Neural cell (in vitro differentiated cells): Measurements from ENCODE around the gene GPR143. TPM values are rescaled to one million over a fixed set of nuclear protein-coding genes. Genes with fewer than 3 reads are reported as not detected.

Experiments used
- H2AFZ ChIP-seq: fragments of 200-600, 300-800 bp; sonication (generic), shearing (Covaris generic); 2 replicates; pipeline ENCODE4 v1.6.0; 2014; ENCODE audit warnings: low read depth, mild to moderate bottlenecking, antibody characterized with exemption, low read length, moderate library complexity
- H3F3A ChIP-seq: fragments of 200-600 bp; shearing (Covaris generic); 2 replicates; pipeline ENCODE4 v1.6.1; 2016; ENCODE audit warnings: mild to moderate bottlenecking, moderate library complexity, mixed read lengths, antibody characterized with exemption, low read length; ENCODE audit not compliant: insufficient read depth, poor library complexity, severe bottlenecking
- H3K27ac ChIP-seq: fragments of 200-600, 300-800 bp; sonication (generic), shearing (Covaris generic); 2 replicates; pipeline ENCODE4 v1.5.1; 2014; ENCODE audit warnings: mild to moderate bottlenecking, low read length, moderate library complexity
- H3K27me3 ChIP-seq: fragments of 300-800, 200-600 bp; sonication (generic), shearing (Covaris generic); 2 replicates; pipeline ENCODE4 v1.6.0; 2014; ENCODE audit warnings: mild to moderate bottlenecking, low read depth, low read length, moderate library complexity; ENCODE audit not compliant: insufficient read depth
- H3K36me3 ChIP-seq: fragments of 300-800, 200-600 bp; sonication (generic), shearing (Covaris generic); 2 replicates; pipeline ENCODE4 v1.5.1; 2014; ENCODE audit warnings: mild to moderate bottlenecking, antibody characterized with exemption, low read length, moderate library complexity; ENCODE audit not compliant: insufficient read depth
- H3K4me2 ChIP-seq: fragments of 300-800, 200-600 bp; sonication (generic), shearing (Covaris generic); 2 replicates; pipeline ENCODE4 v1.6.0; 2014; ENCODE audit warnings: mild to moderate bottlenecking, low read length
- H3K4me3 ChIP-seq: fragments of 300-800, 200-600 bp; sonication (generic), shearing (Covaris generic); 2 replicates; pipeline ENCODE4 v1.5.1; 2014; ENCODE audit warnings: mild to moderate bottlenecking, low read length, moderate library complexity
- H3K79me2 ChIP-seq: fragments of 200-600 bp; shearing (Covaris generic); replicated peaks from 2 replicates; pipeline ENCODE4 v1.6.0; 2014; ENCODE audit warnings: mild to moderate bottlenecking, low read length, moderate library complexity; ENCODE audit not compliant: insufficient read depth
- H3K9ac ChIP-seq: fragments of 300-800, 200-600 bp; sonication (generic), shearing (Covaris generic); 2 replicates; pipeline ENCODE4 v1.6.1; 2016; ENCODE audit warnings: mild to moderate bottlenecking, low read length, mixed read lengths
- H3K9me2 ChIP-seq: fragments of 200-600 bp; shearing (Covaris generic); 2 replicates; pipeline ENCODE4 v1.6.1; 2016; ENCODE audit warnings: mild to moderate bottlenecking, low read length, mixed read lengths; ENCODE audit not compliant: insufficient read depth
- H3K9me3 ChIP-seq: fragments of 200-600, 300-800 bp; sonication (generic), shearing (Covaris generic); 2 replicates; pipeline ENCODE4 v1.6.1; 2016; ENCODE audit warnings: mild to moderate bottlenecking, mixed run types, low read length, moderate library complexity, mixed read lengths
- H4K20me1 ChIP-seq: fragments of 200-600 bp; shearing (Covaris generic); 2 replicates; pipeline ENCODE4 v1.6.1; 2016; ENCODE audit warnings: mild to moderate bottlenecking, mixed run types; ENCODE audit not compliant: insufficient read depth
- EP300 ChIP-seq: fragments of 450-650 bp; conservative IDR thresholded peaks from 2 replicates; pipeline ENCODE4 v1.6.1; 2014; ENCODE audit warnings: antibody characterized with exemption, mild to moderate bottlenecking, moderate library complexity; ENCODE audit not compliant: poor library complexity, severe bottlenecking
- EZH2 ChIP-seq: fragments of 200-600, 300-800 bp; shearing (Covaris generic), sonication (generic); IDR thresholded peaks from 2 replicates; pipeline ENCODE4 v1.6.1; 2014; ENCODE audit warnings: antibody characterized with exemption, low read length, borderline replicate concordance, mild to moderate bottlenecking; ENCODE audit not compliant: insufficient read depth, poor library complexity, severe bottlenecking
- MXI1 ChIP-seq: fragments of 450-650 bp; conservative IDR thresholded peaks from 2 replicates; pipeline ENCODE4 v1.6.1; 2014; ENCODE audit warnings: antibody characterized with exemption, mild to moderate bottlenecking; ENCODE audit not compliant: poor library complexity, severe bottlenecking
- POLR2AphosphoS5 ChIP-seq: IDR thresholded peaks from 2 replicates; pipeline ENCODE4 v1.6.1; 2012
- RAD21 ChIP-seq: fragments of 450-650 bp; conservative IDR thresholded peaks from 2 replicates; pipeline ENCODE4 v1.6.1; 2014; ENCODE audit warnings: antibody characterized with exemption, mild to moderate bottlenecking, moderate library complexity
- SMC3 ChIP-seq: fragments of 450-650 bp; conservative IDR thresholded peaks from 2 replicates; pipeline ENCODE4 v1.6.1; 2014; ENCODE audit warnings: antibody characterized with exemption, mild to moderate bottlenecking, moderate library complexity; ENCODE audit not compliant: poor library complexity
- TAF1 ChIP-seq: IDR thresholded peaks from 2 replicates; pipeline ENCODE4 v1.6.1; 2012; ENCODE audit warnings: low read depth
- polyA plus RNA-seq: library from polyadenylated mRNA; depleted of rRNA; stranded (reverse); fragments of >200 nt; gene quantifications from 2 replicates; pipeline ENCODE4 v1.2.3, GENCODE V29; 2014
- TF ChIP-seq, protein P1 (sequence below): fragments of 450-650 bp; IDR thresholded peaks from 2 replicates; pipeline ENCODE4 v1.5.1; 2014; ENCODE audit warnings: antibody characterized with exemption, mild to moderate bottlenecking, moderate library complexity; ENCODE audit not compliant: poor library complexity, severe bottlenecking
- TF ChIP-seq, protein P2 (sequence below): IDR thresholded peaks from 2 replicates; pipeline ENCODE4 v1.6.1; 2012; ENCODE audit warnings: borderline replicate concordance

Gene GPR143
- polyA plus RNA-seq, 1 donor from 2014 or later = 5.5 TPM

DNA sequence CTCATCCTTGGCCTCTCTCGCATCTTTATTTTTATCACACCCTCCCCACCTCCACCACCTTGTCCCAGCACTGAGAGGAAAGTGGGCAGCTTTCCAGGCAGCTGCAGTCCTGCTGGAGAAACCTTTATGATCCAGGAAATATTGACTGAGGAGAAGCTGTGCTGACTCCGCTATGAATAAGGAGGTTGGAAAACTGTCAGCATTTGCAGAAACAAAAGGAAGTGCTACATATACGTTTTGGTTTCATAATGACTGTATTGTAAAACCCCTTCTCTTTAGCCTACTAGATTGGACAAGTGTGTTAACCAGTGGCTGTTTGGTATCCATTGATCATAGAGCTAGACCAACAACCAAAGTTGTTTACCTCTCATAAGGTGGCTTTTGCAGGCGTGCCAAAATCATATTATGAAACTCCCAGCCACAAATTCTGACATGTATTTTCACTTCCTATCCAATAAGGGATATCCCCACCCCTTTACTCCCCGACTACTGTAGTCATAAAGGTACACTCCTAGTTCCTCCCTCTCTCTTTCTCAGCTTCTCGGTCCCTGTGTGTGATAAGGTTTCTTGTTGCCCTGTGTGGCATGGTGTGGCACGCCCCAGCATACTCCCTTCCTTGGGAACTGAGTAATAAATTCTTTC, 88.4 kb downstream of the GPR143 start:
- Histone ChIP-seq H3K36me3 (no peaks in the 10 kb centered on the region), H3K4me2 (no peak overlapping the region), H2AFZ (no peak overlapping the region), H3F3A (no peaks in the 10 kb centered on the region), H3K27me3 (no peaks in the 10 kb centered on the region), H4K20me1 (no peaks in the 10 kb centered on the region), H3K4me3 (no peak overlapping the region), H3K27ac (no peak overlapping the region), H3K9me2 (no peaks in the 10 kb centered on the region), H3K79me2 (no peaks in the 10 kb centered on the region), H3K9ac (no peak overlapping the region), H3K9me3 (no peaks in the 10 kb centered on the region)
- TF ChIP-seq TAF1 (no peak), RAD21 (no peak)

DNA sequence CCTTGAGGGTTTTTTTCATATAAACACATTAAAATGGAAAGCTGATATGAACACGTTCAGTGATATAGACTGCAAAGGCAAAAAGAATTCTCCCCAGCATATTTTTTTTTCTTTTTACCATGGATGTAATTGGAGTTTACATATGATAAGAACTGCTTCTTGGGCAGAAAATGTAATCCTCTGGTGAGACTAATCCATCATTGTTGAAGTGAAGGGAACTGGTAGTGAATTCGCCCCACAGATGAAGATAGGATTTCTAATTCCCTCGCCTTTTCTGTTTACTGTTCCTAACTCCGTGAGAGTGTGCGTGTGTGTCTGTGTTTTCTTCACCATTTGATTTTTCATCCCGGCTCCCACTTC, 88.9 kb downstream of the GPR143 start:
- H2AFZ ChIP-seq = no peak overlapping the region
- no peaks in the 10 kb centered on the region for H3K36me3 ChIP-seq
- no peaks in the 10 kb centered on the region for H3K27me3 ChIP-seq
- no peak overlapping the region for H3K4me3 ChIP-seq
- TF ChIP-seq, protein P1, sequence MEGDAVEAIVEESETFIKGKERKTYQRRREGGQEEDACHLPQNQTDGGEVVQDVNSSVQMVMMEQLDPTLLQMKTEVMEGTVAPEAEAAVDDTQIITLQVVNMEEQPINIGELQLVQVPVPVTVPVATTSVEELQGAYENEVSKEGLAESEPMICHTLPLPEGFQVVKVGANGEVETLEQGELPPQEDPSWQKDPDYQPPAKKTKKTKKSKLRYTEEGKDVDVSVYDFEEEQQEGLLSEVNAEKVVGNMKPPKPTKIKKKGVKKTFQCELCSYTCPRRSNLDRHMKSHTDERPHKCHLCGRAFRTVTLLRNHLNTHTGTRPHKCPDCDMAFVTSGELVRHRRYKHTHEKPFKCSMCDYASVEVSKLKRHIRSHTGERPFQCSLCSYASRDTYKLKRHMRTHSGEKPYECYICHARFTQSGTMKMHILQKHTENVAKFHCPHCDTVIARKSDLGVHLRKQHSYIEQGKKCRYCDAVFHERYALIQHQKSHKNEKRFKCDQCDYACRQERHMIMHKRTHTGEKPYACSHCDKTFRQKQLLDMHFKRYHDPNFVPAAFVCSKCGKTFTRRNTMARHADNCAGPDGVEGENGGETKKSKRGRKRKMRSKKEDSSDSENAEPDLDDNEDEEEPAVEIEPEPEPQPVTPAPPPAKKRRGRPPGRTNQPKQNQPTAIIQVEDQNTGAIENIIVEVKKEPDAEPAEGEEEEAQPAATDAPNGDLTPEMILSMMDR = no peak
- TF ChIP-seq POLR2AphosphoS5 = no peak
- no peak for TF ChIP-seq EP300
- H3K79me2 ChIP-seq = no peaks in the 10 kb centered on the region
- H3K9me3 ChIP-seq = no peaks in the 10 kb centered on the region
- no peak overlapping the region for H3K4me2 ChIP-seq
- no peak overlapping the region for H3K9ac ChIP-seq
- no peak overlapping the region for H3K27ac ChIP-seq
- H4K20me1 ChIP-seq = no peaks in the 10 kb centered on the region
- H3K9me2 ChIP-seq = no peaks in the 10 kb centered on the region
- H3F3A ChIP-seq = no peaks in the 10 kb centered on the region

DNA sequence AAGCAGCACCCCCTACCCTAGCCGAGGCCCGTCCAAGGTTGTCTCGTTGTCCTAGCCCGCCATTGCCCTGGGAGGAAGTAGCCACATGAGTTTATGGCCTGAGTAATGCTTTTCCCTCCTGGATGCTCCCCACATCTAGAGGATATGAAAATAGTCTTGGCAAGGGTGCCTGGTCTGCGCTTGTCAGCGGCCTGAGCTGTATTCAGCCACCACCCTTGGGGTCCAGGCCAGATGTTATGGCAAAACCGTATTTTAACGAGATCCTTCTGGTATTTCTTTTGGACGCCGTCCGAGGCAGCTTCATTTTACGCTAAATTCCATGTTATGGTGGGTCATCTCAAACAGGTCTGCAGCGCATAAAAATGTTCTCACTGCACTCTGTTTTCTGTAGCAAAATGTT, 89.3 kb downstream of the GPR143 start:
- no peak overlapping the region for H3K4me2 ChIP-seq
- no peaks in the 10 kb centered on the region for H3K36me3 ChIP-seq
- H2AFZ ChIP-seq = no peak overlapping the region
- H4K20me1 ChIP-seq = no peaks in the 10 kb centered on the region
- no peak overlapping the region for H3K27ac ChIP-seq
- no peak overlapping the region for H3K4me3 ChIP-seq
- H3K9me3 ChIP-seq = no peaks in the 10 kb centered on the region
- no peak for TF ChIP-seq POLR2AphosphoS5
- no peak for TF ChIP-seq TAF1
- TF ChIP-seq, protein P2, sequence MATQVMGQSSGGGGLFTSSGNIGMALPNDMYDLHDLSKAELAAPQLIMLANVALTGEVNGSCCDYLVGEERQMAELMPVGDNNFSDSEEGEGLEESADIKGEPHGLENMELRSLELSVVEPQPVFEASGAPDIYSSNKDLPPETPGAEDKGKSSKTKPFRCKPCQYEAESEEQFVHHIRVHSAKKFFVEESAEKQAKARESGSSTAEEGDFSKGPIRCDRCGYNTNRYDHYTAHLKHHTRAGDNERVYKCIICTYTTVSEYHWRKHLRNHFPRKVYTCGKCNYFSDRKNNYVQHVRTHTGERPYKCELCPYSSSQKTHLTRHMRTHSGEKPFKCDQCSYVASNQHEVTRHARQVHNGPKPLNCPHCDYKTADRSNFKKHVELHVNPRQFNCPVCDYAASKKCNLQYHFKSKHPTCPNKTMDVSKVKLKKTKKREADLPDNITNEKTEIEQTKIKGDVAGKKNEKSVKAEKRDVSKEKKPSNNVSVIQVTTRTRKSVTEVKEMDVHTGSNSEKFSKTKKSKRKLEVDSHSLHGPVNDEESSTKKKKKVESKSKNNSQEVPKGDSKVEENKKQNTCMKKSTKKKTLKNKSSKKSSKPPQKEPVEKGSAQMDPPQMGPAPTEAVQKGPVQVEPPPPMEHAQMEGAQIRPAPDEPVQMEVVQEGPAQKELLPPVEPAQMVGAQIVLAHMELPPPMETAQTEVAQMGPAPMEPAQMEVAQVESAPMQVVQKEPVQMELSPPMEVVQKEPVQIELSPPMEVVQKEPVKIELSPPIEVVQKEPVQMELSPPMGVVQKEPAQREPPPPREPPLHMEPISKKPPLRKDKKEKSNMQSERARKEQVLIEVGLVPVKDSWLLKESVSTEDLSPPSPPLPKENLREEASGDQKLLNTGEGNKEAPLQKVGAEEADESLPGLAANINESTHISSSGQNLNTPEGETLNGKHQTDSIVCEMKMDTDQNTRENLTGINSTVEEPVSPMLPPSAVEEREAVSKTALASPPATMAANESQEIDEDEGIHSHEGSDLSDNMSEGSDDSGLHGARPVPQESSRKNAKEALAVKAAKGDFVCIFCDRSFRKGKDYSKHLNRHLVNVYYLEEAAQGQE = no peak
- TF ChIP-seq, protein P1 = no peak
- TF ChIP-seq RAD21 = no peak
- TF ChIP-seq EP300 = no peak
- no peak for TF ChIP-seq EZH2
- TF ChIP-seq SMC3 = no peak
- no peak for TF ChIP-seq MXI1
- no peak overlapping the region for H3K9ac ChIP-seq
- no peaks in the 10 kb centered on the region for H3K9me2 ChIP-seq
- no peaks in the 10 kb centered on the region for H3K27me3 ChIP-seq
- no peaks in the 10 kb centered on the region for H3K79me2 ChIP-seq
- H3F3A ChIP-seq = no peaks in the 10 kb centered on the region
